Right lobe of liver (tissue), 4 donors: Measurements from ENCODE around the gene CLINT1.

Experiments
- CTCF ChIP-seq, 4 donors: fragments of 200-600 bp in 3 of 4; fragments of 450-650 bp in 1 of 4; IDR thresholded peaks; one replicate each; pipeline versions ENCODE4 v1.5.1 to v1.8.0; 2016 to 2022; ENCODE audit warnings: antibody characterized with exemption in 4 of 4, mild to moderate bottlenecking in 2 of 4
- POLR2A ChIP-seq: fragments of 450-650 bp; IDR thresholded peaks from one replicate; pipeline ENCODE4 v1.6.1; 2017; ENCODE audit warnings: antibody characterized with exemption, mild to moderate bottlenecking
- donor health status: DM: no; HTN: no; CAD: no.
- donor health status: DM: no; HTN: no; CAD: no.
- donor health status: DM: no; HTN: yes; CAD: no.

GRCh38 chr5:157821822-157822622, 36.9 kb downstream of the CLINT1 start:
- no peak for TF ChIP-seq CTCF (IDR thresholded peaks at IDR 0.05)
- no peak for TF ChIP-seq POLR2A
